Measurements from ENCODE around the gene ITGA11.

- no peak for TF ChIP-seq EP300 (IDR thresholded peaks at IDR 0.05)
- TF ChIP-seq CTCF (IDR thresholded peaks at IDR 0.05): no peak
- no peak for TF ChIP-seq POLR2A (IDR thresholded peaks at IDR 0.05; ENCODE audit: low read depth)
- no peak for TF ChIP-seq POLR2AphosphoS5 (IDR thresholded peaks at IDR 0.05)
Measured at GRCh38 chr15:68463444-68463843, 31.5 kb upstream of the ITGA11 start.
